ENCODE data around the gene TMEM186. TPM values are rescaled to one million over a fixed set of nuclear protein-coding genes. Genes with fewer than 3 reads are reported as not detected.

The TMEM186 gene
- total and polyA plus RNA-seq, 9 of the 15 experiments (the other 6 are each of a cell fraction or from before 2014, with no cell fraction given) = 10.1 to 33.4 (median 16.4) TPM

DNA sequence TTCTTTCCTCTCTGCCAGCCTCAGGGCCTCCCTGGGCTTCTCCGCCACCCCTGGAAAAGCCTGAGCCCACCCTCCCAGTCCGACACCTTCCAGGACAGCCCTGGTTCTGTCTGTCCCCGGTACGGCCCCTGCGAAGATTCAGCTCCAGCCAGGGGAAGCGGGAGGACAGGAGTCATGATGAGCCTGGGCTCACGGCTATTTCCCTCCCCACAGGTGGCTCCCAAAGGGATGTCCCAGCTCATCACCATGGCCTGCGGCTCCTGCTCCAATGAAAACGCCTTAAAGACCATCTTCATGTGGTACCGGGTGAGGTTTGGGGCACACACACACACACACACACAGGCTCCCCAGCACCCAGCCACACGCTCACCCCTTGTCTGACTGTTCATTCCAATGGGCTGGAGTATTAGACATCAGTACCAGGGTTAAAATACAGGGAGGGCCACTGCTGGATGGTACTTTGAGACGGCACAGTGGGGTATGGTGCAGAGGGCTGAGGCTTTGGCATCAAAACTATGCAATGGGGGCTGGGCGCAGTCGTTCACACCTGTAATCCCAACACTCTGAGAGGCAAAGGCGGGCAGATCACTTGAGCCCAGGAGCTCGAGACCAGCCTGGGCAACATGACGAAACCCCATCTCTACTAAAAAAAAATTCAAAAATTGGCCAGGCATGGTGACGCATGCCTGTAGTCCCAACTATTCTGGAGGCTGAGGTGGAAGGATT lies 32.8 kb downstream of the TMEM186 start:
- Histone ChIP-seq H3K4me2 (ENCODE audit: insufficient read depth, low read length) (no peak overlapping the region), H4K20me1 (replicated peaks; ENCODE audit: control insufficient read depth, insufficient read depth, low read length) (peaks cover 6% of the 10 kb centered on the region), H3K27ac (ENCODE audit: extremely low read depth, low read depth, low read length) (no peak overlapping the region), H3K9me1 (ENCODE audit: control insufficient read depth, insufficient read depth, low read length) (no peaks in the 10 kb centered on the region), H3K27me3 (ENCODE audit: control insufficient read depth in 2 of 2, insufficient read depth in 2 of 2, low read length in 2 of 2) (peaks cover 42 to 77% of the 10 kb centered on the region in 2 experiments; a peak in 4 of 5 replicates), H3K36me3 (ENCODE audit: control insufficient read depth, insufficient read depth, low read length) (no peaks in the 10 kb centered on the region), H3K9me3 (replicated peaks; ENCODE audit: control insufficient read depth, insufficient read depth, low read depth, low read length) (no peaks in the 10 kb centered on the region), H3K9ac (ENCODE audit: insufficient read depth in 1 of 2, low read depth in 2 of 2, low read length in 2 of 2) (no peak overlapping the region), H3K4me3 (no peak overlapping the region), H3K79me2 (ENCODE audit: control insufficient read depth, insufficient read depth, low read length) (no peaks in the 10 kb centered on the region), H2AFZ (ENCODE audit: low read depth, low read length) (no peak overlapping the region), H3K4me1 (replicated peaks in 1 of 2; ENCODE audit: control insufficient read depth in 2 of 2, insufficient read depth in 2 of 2, low read length in 2 of 2) (no peaks in the 10 kb centered on the region)
- POLR2A ChIA-PET = no interaction called here
- TF ChIP-seq BRD4 (IDR thresholded peaks at IDR 0.05) = no peak
- TF ChIP-seq MCM3 (IDR thresholded peaks at IDR 0.05) = no peak
- TF ChIP-seq, protein P1, sequence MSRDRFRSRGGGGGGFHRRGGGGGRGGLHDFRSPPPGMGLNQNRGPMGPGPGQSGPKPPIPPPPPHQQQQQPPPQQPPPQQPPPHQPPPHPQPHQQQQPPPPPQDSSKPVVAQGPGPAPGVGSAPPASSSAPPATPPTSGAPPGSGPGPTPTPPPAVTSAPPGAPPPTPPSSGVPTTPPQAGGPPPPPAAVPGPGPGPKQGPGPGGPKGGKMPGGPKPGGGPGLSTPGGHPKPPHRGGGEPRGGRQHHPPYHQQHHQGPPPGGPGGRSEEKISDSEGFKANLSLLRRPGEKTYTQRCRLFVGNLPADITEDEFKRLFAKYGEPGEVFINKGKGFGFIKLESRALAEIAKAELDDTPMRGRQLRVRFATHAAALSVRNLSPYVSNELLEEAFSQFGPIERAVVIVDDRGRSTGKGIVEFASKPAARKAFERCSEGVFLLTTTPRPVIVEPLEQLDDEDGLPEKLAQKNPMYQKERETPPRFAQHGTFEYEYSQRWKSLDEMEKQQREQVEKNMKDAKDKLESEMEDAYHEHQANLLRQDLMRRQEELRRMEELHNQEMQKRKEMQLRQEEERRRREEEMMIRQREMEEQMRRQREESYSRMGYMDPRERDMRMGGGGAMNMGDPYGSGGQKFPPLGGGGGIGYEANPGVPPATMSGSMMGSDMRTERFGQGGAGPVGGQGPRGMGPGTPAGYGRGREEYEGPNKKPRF (IDR thresholded peaks at IDR 0.05; ENCODE audit: low read depth, low read length) = no peak
- TF ChIP-seq GATA2 (CRISPR knock-in tag; IDR thresholded peaks at IDR 0.05) = no peak
- TF ChIP-seq NCOA1 (IDR thresholded peaks at IDR 0.05; ENCODE audit: low read depth) = no peak
- WGBS (ENCODE audit: insufficient coverage, low coverage, missing lambda C conversion rate) = 4% methylated on average over 14 of the region's 18 CpGs
- CTCF ChIA-PET (ENCODE audit: low intra/inter-chr PET ratio) = no interaction called here
- intact Hi-C loops (cut with micrococcal nuclease) (no loop called here), in situ Hi-C loops (cut with MboI) (no loop called here)
- BruUV-seq (replicated peaks) = no TSS peak
- no peak; the same call in 1 of the 3 replicates for ATAC-seq
- DNase-seq (ENCODE audit: extremely low read depth in 1 of 4, low spot score in 3 of 4) = no peak
- FAIRE-seq = no peak

Data from K562 (cell line).